Suprapubic skin (tissue), 4 donors: ENCODE results near the gene AKT2. TPM values are rescaled to one million over a fixed set of nuclear protein-coding genes. Genes with fewer than 3 reads are reported as not detected.

Experiments used
- DNase-seq, 2 donors: peaks; one replicate each; pipeline ENCODE4 v3.0.0-alpha.2; 2019; ENCODE audit warnings: low spot score in 2 of 2
- H3K27ac ChIP-seq: fragments of 200-600 bp; sonication (generic); one replicate; pipeline ENCODE4 v1.5.1; 2019
- H3K27me3 ChIP-seq: fragments of 200-600 bp; sonication (generic); one replicate; pipeline ENCODE4 v1.5.1; 2019
- H3K36me3 ChIP-seq: fragments of 200-600 bp; sonication (generic); one replicate; pipeline ENCODE4 v1.5.1; 2019
- H3K4me1 ChIP-seq: fragments of 200-600 bp; sonication (generic); one replicate; pipeline ENCODE4 v1.5.1; 2019
- H3K4me3 ChIP-seq: fragments of 200-600 bp; sonication (generic); one replicate; pipeline ENCODE4 v1.5.1; 2019; ENCODE audit warnings: mild to moderate bottlenecking
- H3K9me3 ChIP-seq: fragments of 200-600 bp; sonication (generic); one replicate; pipeline ENCODE4 v1.5.1; 2019
- EP300 ChIP-seq: sonication (generic); formaldehyde crosslinking; IDR thresholded peaks from one replicate; pipeline ENCODE4 v1.6.1; 2017; ENCODE audit warnings: antibody characterized with exemption
- POLR2A ChIP-seq, 2 donors: fragments of 450-650 bp; IDR thresholded peaks; one replicate each; pipeline ENCODE4 v1.6.1; 2017; ENCODE audit warnings: antibody characterized with exemption in 2 of 2, mild to moderate bottlenecking in 2 of 2, moderate library complexity in 2 of 2
- POLR2AphosphoS5 ChIP-seq, 3 donors: sonication (generic); formaldehyde crosslinking; IDR thresholded peaks; one replicate each; pipeline ENCODE4 v1.6.1; 2017; ENCODE audit warnings: antibody characterized with exemption in 3 of 3
- WGBS: methylation state at CpG from one replicate; pipeline ENCODE4 v1.1.5; 2018; 5-methylcytosine and 5-hydroxymethylcytosine counted together
- total RNA-seq, 4 donors: library from RNA; depleted of rRNA; stranded (reverse); fragments of >200 nt; gene quantifications; one replicate each; pipeline ENCODE4 v1.1.0, GENCODE V29; 2016
- TF ChIP-seq, protein P1 (sequence below), 2 donors: fragments of 200-600 bp in 1 of 2; fragments of 450-650 bp in 1 of 2; sonication (generic) in 1 of 2; IDR thresholded peaks; one replicate each; pipeline ENCODE4 v1.5.1; 2016 to 2019; ENCODE audit warnings: antibody characterized with exemption in 2 of 2, mild to moderate bottlenecking in 1 of 2, moderate library complexity in 1 of 2

Gene AKT2
- total RNA-seq, 4 donors from 2014 or later: 76.4 to 146 (median 92.3) TPM

DNA sequence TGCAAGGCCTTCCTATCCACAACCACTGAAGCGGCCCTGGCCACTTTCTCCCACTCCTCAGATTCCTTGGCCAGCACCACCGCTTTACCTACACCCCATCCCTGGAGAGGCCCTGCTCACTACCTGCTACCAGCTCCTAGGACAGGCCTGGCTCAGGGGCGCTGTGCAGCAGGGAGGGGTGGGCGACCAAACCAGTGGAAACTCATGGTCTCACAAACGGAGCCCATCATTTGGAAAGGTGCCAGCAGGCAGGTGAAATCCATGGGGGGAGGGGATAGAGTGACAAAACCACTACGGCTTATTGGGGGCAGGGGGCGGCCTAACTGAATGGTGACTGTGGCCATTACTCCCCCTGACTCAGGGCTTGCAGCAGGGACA is 35.4 kb upstream of the AKT2 start:
- no peak overlapping the region for H3K4me3 ChIP-seq
- DNase-seq: peak in 1 of 2 donors; percentile 55
- H3K27ac ChIP-seq: no peak overlapping the region
- peaks cover 60% of the 10 kb centered on the region for H3K36me3 ChIP-seq
- no peaks in the 10 kb centered on the region for H3K9me3 ChIP-seq
- no peaks in the 10 kb centered on the region for H3K27me3 ChIP-seq
- TF ChIP-seq, protein P1, sequence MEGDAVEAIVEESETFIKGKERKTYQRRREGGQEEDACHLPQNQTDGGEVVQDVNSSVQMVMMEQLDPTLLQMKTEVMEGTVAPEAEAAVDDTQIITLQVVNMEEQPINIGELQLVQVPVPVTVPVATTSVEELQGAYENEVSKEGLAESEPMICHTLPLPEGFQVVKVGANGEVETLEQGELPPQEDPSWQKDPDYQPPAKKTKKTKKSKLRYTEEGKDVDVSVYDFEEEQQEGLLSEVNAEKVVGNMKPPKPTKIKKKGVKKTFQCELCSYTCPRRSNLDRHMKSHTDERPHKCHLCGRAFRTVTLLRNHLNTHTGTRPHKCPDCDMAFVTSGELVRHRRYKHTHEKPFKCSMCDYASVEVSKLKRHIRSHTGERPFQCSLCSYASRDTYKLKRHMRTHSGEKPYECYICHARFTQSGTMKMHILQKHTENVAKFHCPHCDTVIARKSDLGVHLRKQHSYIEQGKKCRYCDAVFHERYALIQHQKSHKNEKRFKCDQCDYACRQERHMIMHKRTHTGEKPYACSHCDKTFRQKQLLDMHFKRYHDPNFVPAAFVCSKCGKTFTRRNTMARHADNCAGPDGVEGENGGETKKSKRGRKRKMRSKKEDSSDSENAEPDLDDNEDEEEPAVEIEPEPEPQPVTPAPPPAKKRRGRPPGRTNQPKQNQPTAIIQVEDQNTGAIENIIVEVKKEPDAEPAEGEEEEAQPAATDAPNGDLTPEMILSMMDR (IDR thresholded peaks at IDR 0.05): no peak
- H3K4me1 ChIP-seq: no peaks in the 10 kb centered on the region
- WGBS: 90% methylated on average over 7 of the region's 7 CpGs

GRCh38 chr19:40317338-40317737 is 32.2 kb upstream of the AKT2 start:
- H3K9me3 ChIP-seq: no peaks in the 10 kb centered on the region
- no peaks in the 10 kb centered on the region for H3K27me3 ChIP-seq
- no peak overlapping the region for H3K27ac ChIP-seq
- 84% methylated on average over 7 of the region's 7 CpGs for WGBS
- H3K4me1 ChIP-seq: no peaks in the 10 kb centered on the region
- H3K36me3 ChIP-seq: peaks cover 27% of the 10 kb centered on the region
- H3K4me3 ChIP-seq: no peak overlapping the region
- DNase-seq: peak in 1 of 2 donors; percentile 49
- TF ChIP-seq POLR2A (IDR thresholded peaks at IDR 0.05): no peak
- no peak for TF ChIP-seq EP300
- TF ChIP-seq POLR2AphosphoS5 (IDR thresholded peaks at IDR 0.05): no peak
- TF ChIP-seq, protein P1 (IDR thresholded peaks at IDR 0.05): no peak

DNA sequence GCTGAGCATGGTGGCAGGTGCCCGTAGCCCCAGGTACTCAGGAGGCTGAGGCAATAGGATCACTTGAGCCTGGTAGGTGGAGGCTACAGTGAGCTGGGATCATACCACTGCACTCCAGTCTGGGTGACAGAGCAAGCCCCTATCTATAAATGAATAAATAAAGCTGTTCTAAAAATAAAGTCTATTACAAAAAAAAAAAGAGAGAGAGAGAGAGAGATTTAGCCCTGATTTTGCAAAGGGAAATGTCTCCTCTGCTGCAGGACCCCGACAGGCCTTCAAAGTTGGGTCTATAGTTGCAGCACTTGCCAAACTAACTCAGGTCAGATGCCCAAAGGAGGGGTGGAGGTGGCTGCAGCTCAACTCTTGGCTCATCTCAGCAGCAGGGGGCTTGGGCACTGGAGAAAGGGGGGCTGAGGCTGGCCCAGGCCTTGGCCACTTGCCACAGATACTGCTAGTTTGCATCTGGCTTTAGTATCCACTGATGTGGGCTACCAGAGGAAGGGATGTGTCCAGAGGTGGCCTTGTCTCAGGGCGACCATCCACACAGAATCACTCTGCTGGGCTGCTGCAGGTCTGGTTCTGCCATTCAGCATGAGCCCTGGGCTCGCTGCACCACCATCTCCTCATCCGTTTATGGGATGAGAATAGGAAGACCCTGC is 30.8 kb upstream of the AKT2 start:
- WGBS: 77% methylated on average over 5 of the region's 5 CpGs
- peaks cover 14% of the 10 kb centered on the region for H3K36me3 ChIP-seq
- TF ChIP-seq EP300 (no peak), POLR2A (IDR thresholded peaks at IDR 0.05) (no peak), POLR2AphosphoS5 (IDR thresholded peaks at IDR 0.05) (no peak)
- TF ChIP-seq, protein P1 (IDR thresholded peaks at IDR 0.05): no peak
- DNase-seq: peak in 1 of 2 donors; percentile 37
- no peaks in the 10 kb centered on the region for H3K9me3 ChIP-seq
- no peaks in the 10 kb centered on the region for H3K4me1 ChIP-seq
- no peak overlapping the region for H3K4me3 ChIP-seq
- H3K27me3 ChIP-seq: no peaks in the 10 kb centered on the region
- no peak overlapping the region for H3K27ac ChIP-seq

GRCh38 chr19:40314656-40315055 is 29.5 kb upstream of the AKT2 start:
- Histone ChIP-seq H3K27me3 (no peaks in the 10 kb centered on the region), H3K36me3 (peaks cover 3% of the 10 kb centered on the region), H3K4me3 (no peak overlapping the region), H3K9me3 (no peaks in the 10 kb centered on the region), H3K27ac (no peak overlapping the region), H3K4me1 (no peaks in the 10 kb centered on the region)
- no peak for TF ChIP-seq POLR2A (IDR thresholded peaks at IDR 0.05)
- no peak for TF ChIP-seq EP300
- no peak for TF ChIP-seq POLR2AphosphoS5 (IDR thresholded peaks at IDR 0.05)
- TF ChIP-seq, protein P1 (IDR thresholded peaks at IDR 0.05): no peak
- no peak for DNase-seq
- 85% methylated on average over 2 of the region's 2 CpGs for WGBS

GRCh38 chr19:40313229-40313983 is 28.3 kb upstream of the AKT2 start:
- DNase-seq: no peak
- Histone ChIP-seq H3K4me3 (no peak overlapping the region), H3K36me3 (peaks cover 3% of the 10 kb centered on the region), H3K27ac (no peak overlapping the region), H3K27me3 (no peaks in the 10 kb centered on the region), H3K9me3 (no peaks in the 10 kb centered on the region), H3K4me1 (no peaks in the 10 kb centered on the region)
- 90% methylated on average over 9 of the region's 9 CpGs for WGBS
- TF ChIP-seq POLR2AphosphoS5 (IDR thresholded peaks at IDR 0.05) (no peak), POLR2A (IDR thresholded peaks at IDR 0.05) (no peak), EP300 (no peak)
- TF ChIP-seq, protein P1 (IDR thresholded peaks at IDR 0.05): no peak
